Measurements from ENCODE around the gene PI4KB.

PI4KB gene

DNA sequence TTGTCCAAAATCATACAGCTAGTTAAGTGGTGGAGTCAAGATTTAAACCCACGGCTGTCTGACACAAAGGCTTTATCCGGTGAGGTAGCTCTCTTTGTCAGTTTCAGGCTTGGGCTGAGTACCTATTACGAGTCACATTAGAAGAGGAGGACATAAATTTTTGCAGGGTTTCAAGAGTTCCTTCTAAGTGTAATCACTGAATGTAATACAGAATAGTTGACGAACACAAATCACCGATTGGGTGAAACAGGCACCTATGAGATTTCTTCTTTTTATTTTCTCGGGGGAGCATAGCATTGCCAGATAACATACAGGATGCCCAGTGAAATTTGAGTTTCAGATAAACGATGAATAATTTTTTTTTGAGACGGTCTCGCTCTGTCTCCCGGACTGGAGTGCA, 71.8 kb downstream of the PI4KB start:
- peak overlapping the region; percentile 93 for H3K27ac ChIP-seq

DNA sequence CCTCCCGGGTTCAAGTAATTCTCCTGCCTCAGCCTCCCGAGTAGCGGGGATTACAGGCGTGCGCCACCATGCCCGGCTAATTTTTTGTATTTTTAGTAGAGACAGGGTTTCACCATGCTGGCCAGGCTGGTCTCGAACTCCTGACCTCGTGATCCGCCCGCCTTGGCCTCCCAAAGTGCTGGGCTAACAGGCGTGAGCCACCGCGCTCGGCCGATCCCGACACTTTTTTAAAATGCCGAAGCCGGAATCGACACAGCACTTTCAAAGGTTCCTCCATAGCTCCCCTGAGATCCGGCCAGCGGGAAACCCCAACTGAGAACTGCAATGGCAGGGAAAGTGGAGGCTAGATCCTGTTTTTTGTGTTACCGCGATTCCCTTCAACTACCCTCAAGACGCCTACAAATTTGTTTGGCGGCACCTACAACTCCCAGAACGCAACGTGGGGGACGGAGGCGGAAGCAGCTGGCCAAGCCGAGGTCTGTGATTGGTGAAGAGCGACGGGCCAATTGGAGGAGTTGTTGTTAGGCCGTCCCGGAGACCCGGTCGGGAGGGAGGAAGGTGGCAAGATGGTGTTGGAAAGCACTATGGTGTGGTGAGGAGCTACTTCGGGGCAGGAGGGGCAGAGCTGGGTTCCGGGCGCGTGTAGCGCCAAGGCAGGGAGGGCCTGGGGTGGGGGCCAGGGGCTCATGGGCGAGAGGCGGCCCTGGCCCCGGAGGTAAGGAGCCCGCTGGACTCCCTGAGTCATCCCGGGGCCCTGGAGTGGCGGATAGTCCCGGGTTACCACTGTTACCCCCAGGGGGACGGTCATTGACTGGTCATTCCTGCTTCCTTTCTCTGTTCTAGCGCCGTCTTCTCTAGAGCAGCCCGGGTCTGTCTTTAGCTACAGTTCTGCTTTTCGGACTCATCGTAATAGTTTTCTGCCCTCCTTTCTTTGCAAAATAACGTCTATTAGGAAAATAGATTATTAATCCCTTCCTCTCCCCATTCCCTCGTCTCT, 72.7 kb downstream of the PI4KB start, which contains the start of gene PSMD4:
TSS of gene PSMD4 (plus strand) at position 518 of the 997 bp plus-strand sequence. CDS start at position 567, 49 bp downstream.
- peak within 1 kb of the TSS; percentile 93 for H3K27ac ChIP-seq
- TF ChIP-seq, protein P1, sequence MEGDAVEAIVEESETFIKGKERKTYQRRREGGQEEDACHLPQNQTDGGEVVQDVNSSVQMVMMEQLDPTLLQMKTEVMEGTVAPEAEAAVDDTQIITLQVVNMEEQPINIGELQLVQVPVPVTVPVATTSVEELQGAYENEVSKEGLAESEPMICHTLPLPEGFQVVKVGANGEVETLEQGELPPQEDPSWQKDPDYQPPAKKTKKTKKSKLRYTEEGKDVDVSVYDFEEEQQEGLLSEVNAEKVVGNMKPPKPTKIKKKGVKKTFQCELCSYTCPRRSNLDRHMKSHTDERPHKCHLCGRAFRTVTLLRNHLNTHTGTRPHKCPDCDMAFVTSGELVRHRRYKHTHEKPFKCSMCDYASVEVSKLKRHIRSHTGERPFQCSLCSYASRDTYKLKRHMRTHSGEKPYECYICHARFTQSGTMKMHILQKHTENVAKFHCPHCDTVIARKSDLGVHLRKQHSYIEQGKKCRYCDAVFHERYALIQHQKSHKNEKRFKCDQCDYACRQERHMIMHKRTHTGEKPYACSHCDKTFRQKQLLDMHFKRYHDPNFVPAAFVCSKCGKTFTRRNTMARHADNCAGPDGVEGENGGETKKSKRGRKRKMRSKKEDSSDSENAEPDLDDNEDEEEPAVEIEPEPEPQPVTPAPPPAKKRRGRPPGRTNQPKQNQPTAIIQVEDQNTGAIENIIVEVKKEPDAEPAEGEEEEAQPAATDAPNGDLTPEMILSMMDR (conservative IDR thresholded peaks at IDR 0.05), result no peak

More for the DNA sequence above, 71.8 kb downstream of the PI4KB start:
- TF ChIP-seq, protein P1 (conservative IDR thresholded peaks at IDR 0.05), result no peak

DNA sequence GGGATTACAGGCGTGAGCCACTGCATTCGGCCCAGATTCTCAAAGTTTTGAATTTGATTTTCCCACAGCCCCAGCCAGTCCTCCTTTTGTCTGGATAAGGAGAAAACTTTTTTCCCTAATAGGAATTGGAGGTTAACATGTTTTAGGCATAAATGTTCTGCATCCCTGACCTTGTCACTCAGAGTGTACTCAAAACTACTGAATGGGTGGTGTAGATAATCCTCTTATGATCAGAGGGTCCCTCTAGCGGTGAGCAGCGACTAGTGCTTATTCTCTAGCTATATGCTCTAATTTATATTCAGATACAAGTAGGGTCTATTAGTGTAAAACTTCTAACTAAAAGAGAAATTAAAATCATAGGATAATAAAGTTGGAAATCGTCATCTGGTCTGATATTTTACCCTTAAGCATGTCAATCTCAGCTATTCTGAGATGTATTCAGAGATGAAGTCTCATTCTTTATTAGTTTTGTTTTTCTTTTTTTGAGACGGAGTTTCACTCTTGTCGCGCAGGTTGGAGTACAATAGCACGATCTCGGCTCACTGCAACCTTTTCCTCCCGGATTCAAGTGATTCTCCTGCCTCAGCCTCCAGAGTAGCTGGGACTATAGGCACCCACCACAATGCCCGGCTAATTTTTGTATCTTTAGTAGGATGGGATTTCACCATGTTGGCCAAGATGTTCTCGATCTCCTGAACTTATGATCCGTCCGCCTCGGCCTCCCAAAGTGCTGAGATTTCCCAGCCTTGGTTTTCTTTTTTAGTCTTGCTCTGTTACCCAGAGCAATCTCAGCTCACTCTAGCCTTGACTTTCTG, 75.4 kb downstream of the PI4KB start:
- TF ChIP-seq, protein P1 (conservative IDR thresholded peaks at IDR 0.05), result peak; percentile 95
- H3K27ac ChIP-seq, result no peak overlapping the region

DNA sequence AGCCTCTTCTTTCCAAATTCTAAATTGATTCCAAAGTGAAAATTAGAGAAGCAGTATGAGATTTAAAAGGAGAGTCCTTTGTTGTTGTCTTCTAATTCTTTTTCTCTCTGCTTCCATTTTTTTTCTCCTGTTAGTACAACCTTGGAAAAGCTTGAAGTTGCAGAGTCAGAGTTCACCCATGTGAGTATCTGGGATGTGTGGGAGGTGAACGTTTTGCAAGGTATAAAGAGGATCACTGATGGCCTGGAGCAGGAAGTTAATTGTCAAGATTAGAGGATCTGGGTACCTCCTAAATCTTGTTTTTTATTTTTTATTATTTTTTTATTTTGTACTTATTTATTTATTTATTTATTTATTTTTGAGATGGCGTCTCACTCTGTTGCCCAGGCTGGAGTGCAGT, 80.4 kb downstream of the PI4KB start:
- no peak overlapping the region for H3K27ac ChIP-seq
- TF ChIP-seq, protein P1 (conservative IDR thresholded peaks at IDR 0.05), result no peak

DNA sequence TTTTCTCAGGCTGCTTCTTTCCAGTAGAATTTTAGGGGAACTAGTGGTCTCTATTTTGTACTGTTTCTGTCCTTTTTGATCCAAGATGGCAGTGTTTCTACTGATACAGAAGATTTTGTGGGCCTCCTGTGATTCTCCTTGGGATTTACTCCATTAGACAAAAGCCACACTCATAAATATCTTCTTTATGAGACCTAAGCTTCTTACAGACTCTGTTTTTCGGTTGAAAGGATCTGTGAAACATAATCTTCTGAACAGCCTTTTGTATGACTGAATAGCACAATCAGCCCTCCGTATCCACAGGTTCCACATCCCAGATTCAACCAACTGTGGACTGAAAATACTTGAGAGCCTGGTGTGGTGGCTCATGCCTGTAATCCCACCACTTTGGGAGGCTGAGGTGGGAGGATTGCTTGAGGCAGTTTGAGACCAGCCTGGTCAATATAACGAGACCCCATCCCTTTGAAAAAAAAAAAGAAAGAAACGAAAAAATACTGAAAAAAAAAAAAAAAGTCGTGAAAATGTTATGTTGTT, 83.5 kb downstream of the PI4KB start:
- TF ChIP-seq, protein P1 (conservative IDR thresholded peaks at IDR 0.05), result no peak
- H3K27ac ChIP-seq, result no peak overlapping the region

DNA sequence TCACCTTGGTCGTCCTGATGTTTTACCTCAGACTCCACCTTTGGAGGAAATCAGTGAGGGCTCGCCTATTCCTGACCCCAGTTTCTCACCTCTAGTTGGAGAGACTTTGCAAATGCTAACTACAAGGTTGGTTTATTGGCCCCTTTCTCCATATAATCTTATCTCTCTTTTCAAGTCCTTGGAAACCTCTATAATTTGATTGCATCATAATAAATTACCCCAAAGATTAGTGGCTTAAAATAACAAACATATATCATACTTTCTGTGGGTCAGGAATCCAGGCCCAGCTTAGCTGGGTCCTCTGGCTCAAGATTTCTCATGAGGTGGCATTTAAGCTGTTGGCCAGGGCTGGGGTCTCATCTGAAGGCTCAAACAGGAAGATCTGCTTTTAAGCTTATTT, 84.8 kb downstream of the PI4KB start:
- no peak overlapping the region for H3K27ac ChIP-seq
- TF ChIP-seq, protein P1 (conservative IDR thresholded peaks at IDR 0.05), result no peak
